ENCODE data around the gene CELF2.

DNA sequence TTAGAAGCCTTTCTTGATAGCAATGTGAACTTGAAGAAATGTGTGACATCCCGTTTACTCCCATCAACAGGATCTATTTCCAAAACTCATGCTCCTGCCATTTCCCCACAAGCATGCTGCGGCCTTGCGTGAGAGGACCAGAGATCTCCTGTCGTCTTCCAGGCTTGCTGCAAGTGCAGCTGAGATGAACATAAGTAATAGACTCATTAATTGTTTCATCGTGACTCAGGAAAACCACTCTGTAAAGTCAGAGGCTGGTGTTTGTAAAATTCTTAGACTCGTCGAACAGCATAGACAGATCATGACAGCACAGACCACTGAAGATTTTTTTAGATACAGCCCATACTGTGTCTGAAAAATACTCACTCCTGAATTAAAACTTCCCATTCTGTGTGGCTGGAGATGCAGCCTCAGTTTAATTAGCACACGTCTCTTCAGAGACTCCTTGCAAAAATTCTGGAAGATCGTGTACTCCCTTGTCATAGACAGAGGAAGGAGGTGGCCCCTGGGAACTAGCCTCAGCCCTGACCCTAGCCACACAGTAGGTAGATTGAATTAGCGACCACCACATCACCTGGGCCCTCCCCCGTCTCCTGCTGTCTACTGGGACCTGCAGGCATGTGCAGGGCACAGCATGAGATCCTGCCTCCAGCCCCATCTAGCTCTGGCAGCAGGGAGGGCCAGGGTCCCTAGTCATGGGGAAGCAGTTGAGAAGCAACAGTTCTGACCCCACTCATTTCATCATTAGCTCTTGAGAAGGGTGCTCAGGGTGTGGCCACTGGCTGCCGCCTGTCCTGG is 226.0 kb downstream of the CELF2 start:
- TF ChIP-seq, protein P1, sequence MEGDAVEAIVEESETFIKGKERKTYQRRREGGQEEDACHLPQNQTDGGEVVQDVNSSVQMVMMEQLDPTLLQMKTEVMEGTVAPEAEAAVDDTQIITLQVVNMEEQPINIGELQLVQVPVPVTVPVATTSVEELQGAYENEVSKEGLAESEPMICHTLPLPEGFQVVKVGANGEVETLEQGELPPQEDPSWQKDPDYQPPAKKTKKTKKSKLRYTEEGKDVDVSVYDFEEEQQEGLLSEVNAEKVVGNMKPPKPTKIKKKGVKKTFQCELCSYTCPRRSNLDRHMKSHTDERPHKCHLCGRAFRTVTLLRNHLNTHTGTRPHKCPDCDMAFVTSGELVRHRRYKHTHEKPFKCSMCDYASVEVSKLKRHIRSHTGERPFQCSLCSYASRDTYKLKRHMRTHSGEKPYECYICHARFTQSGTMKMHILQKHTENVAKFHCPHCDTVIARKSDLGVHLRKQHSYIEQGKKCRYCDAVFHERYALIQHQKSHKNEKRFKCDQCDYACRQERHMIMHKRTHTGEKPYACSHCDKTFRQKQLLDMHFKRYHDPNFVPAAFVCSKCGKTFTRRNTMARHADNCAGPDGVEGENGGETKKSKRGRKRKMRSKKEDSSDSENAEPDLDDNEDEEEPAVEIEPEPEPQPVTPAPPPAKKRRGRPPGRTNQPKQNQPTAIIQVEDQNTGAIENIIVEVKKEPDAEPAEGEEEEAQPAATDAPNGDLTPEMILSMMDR (IDR thresholded peaks at IDR 0.05; ENCODE audit: insufficient read depth, low read length, poor library complexity, severe bottlenecking) = no peak
- TF ChIP-seq EZH2phosphoT487 (conservative IDR thresholded peaks at IDR 0.05; ENCODE audit: low read length) = no peak

Measured in SU-DHL-6 (cell line).